IPS-NIHi11 (cell line): ENCODE results near the gene AP5Z1.

Source experiments
- DNase-seq: peaks from one replicate; pipeline ENCODE4 v3.0.0; 2012; ENCODE audit warnings: mixed read lengths, low spot score

AP5Z1 gene

DNA sequence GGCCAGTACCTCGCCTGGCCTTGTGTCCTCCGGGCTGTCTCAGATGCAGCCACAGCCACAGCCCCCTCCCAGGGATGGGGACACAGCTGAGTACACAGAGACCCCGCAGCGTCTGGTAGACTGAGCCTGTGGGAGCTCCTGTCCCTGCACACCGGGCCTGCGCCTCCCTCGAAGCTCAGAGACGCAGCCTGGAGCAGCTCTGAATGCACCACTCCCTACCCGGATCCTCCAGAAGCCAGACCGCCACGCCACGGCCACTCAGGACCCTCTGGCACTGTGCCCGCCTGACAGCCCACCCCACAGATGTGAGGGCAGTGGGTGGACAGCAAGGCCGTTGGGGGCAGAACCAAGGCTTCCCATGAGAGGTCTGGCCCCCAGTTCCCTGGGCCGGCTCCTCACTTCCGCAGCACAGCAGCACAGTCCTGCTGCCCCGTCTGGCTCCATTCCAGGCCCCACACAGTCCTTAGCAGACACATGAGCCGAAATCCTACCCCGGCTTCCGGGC lies 45.6 kb downstream of the AP5Z1 start:
- DNase-seq, result no peak

GRCh38 chr7:4822677-4823076 lies 47.3 kb downstream of the AP5Z1 start:
- no peak for DNase-seq

- no peak for DNase-seq
Measured at GRCh38 chr7:4823441-4824119, 48.2 kb downstream of the AP5Z1 start.

DNA sequence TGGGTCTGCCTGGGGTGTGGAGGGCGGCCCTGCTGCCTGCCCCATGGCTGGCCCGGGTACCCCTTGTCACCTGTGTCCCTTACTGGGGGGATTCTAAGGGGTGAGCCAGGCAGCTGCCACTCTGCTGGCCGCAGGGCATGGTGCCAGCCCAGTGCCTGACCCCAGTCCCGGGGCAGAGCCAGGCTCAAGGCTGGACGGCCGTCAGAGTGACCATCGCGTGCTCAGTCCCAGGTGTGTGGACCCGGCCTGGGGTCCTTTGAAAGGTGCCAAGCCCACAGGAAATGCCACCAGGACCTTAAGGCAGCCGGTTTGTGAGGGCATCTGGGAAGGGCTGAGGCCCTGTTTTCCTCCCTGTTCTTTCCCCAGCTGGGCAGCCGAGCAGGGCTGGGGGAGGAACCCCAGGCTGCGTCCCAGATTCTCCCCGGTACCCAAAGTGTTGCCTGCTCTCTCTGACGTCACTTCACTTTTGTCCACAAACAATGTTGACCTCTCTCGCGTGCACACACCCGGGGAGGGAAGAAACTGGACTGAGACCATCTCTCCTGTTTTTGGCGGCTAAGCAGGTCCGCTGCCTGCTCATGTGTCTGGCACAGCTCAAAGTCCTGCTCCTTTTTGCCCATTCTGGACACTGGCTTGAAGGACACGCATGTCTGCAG lies 48.8 kb downstream of the AP5Z1 start:
- DNase-seq, result no peak

GRCh38 chr7:4825081-4825480 lies 49.7 kb downstream of the AP5Z1 start:
- DNase-seq, result no peak

DNA sequence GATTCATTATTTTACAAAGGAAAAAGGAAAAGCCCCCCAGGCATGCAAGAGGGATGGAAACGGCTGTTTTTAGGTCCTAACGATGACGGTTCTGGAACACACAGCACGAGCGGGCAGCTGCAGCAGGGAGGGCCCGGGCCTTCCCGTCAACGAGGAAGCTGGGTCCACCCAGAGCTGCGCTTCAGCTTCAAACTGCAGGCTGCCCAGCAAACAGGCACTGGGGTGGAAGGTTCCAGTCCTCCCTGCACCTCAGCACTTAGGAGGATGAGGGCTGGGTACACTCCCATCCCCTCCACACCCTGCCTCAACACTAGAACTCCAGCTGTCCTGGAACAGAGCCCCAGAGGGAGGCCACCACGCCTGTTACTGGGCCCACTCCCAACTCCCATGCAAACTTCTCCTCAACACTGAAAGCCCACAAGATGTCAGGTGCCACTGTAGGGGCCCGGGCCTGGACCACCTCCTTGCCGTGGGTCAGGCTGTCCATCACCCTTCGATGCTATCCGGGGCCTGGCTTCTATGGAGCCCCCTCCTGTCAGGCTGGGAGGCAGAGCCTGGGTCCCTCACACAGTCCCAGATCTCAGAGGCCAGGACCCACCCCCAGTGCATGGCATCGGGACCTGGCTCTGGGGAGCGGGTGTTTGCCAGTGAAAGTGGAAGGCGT lies 53.4 kb downstream of the AP5Z1 start:
- DNase-seq, result no peak

- peak; percentile 83 for DNase-seq
Measured at GRCh38 chr7:4830176-4830575, 54.8 kb downstream of the AP5Z1 start.

DNA sequence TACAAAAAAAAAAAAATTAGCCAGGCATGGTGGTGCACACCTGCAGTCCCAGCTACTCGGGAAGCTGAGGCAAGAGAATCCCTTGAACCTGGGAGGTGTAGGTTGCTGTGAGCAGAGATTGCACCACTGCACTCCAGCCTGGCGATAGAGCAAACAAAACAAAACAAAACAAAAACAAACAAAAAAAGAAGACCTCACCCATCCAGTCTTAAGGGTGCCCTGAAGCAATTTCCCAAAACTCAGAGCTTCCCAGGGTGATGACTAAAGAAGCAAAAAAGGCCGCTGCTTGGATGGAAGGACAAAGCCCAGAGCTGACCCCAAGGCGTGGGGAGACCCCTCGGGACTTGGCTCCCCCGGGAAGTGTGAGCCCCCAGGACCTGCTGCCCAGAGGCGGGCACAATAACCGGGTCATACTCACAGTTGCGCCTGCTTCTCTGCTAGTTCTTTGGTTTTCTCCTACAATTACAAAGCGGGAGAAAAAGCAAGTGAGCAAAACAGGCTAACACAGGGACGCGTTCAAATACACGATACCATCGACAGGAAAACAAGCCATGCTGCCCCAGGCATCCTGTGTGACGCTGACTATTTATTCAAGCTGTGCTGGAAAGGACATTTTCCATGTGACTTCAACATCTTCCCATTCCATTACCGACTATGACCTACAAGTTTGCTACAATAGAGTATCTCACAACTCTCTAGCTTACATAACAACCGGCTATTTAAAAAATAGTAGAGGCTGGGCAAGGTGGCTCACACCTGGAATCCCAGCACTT lies 56.5 kb downstream of the AP5Z1 start:
- no peak for DNase-seq

DNA sequence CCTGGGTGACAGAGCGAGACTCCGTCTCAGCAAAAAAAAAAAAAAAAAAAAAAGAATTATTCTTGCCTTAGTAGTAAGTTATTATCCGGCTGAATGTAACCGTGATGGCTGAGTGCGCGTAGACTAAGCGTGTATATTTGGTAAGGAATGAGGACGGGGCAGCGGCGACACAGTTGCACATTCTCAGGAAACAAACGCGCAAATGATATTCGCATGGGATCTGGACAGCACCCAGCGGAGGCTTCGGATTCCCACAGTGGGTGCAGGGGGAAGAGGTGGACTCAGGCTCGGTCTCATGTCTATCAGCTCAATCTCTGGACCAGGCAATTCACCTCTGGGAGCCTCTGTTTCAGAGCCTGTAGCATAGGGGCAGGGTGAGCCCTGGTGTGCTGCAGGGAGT lies 57.3 kb downstream of the AP5Z1 start:
- DNase-seq, result no peak

GRCh38 chr7:4833176-4833575 lies 57.8 kb downstream of the AP5Z1 start:
- no peak for DNase-seq

GRCh38 chr7:4833691-4834600 lies 58.5 kb downstream of the AP5Z1 start:
- DNase-seq, result no peak

DNA sequence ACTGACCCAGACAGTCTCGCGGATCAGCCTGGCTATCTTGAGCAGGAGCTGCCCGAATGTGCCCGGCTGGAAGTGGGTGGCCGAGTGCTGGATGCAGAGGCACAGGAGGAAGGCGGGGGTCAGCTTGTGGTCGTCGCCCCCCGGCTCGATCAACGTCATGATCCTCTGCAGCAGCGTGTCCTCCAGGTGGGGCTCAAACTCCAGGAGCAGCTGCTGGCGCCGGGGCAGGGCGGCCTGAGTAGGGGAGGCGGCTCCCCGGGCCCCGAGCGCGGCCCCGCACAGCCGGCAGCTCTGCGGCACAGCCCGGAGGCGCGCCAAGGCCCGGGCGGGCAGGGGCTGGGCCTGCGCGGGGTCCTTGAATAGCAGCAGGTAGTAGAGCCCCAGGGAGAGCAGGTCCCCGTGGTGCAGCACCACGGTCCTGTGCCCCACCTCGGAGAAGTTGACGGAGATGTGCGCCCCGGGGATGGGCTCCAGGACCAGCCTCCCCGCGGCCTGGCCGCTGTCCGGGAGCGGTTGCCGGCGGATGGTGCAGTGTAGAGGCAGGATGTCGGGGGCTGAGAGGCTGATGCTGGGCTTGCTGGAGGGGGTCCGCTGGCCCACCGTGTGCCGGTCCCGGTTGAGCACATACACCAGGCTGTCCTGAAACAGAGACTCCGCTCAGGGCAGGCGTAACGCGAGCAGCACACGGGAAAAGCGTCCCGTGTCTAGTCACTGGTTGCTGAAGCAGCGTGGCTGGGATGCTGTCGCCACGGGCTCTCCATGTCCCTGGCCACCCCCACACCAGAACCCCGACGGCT lies 59.4 kb downstream of the AP5Z1 start:
- no peak for DNase-seq

- DNase-seq, result no peak
Measured at GRCh38 chr7:4835398-4836205, 60.2 kb downstream of the AP5Z1 start.

- no peak for DNase-seq
Measured at GRCh38 chr7:4836206-4836661, 60.8 kb downstream of the AP5Z1 start.

DNA sequence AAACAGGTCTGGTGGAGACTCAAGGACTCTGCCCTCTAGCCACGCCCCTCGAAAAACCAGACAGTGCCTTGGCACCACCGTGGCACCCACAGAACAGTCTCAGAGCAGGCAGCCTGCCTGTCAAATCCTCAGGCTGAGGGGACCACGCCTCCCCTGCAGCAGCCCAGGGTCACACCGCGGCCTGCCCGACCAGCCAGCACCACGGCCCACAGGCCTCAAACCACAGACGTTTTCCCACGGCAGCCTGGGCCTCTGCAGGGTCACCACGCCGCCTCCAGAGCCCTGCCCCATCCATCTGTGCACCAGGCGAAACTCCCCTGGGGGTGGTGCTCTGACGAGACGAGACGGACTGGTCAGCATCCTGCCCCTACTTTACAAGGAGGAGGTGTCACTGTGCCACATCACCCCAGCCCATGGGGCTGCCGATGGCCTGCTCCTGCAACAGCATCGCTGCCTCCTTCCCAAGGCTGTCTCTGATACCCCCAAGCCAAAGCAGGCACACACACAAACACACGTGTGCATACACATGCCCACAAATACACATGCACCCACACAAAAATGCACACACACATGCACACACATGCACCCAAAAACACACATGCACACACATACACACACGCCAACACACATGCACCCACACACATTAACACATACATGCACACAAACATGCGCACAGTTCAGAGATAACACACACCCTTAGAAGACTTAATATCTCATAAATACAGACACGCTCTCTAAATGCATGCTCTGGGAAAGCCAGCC lies 61.8 kb downstream of the AP5Z1 start:
- no peak for DNase-seq

DNA sequence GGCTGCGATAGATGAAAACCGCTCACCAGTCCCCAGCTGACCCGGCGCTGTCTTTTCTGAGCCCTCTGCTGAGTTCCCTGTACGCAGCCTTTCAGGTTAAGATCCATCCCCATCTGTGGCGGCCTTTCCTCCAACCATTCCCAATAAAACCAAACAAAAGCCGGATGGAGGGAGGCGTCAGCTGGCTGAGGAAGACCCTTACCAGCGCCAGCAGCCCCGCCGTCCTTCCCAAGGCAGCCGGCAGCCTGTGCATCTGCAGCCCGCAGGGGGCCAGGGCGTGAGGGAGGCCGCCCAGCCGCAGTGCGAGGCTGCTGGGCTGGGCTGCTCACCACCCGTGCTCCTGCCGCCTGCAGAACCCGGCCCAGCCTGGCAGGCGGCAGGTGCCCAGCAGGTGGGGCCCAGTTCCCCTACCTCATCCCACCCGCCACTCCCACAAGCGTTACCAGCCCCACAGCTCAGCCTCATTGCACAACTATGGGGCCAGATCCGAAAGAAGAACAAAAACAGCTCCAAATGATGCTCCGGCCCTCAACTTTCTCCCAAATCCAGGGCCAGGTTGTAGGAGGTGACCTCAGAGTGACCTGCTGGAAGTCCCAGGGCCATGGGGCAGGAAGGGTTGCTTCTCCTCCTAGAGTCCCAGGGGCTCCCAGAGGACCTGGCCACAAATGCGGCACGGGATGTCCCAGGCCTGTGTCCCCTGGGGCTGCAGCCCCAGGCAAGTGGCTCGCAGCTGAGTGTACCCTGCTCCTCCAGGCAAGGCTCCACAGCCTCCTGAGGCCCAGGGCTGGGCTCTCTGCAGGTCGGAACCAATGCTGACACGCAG lies 62.6 kb downstream of the AP5Z1 start:
- peak; percentile 81 for DNase-seq

GRCh38 chr7:4838626-4839334 lies 63.4 kb downstream of the AP5Z1 start:
- no peak for DNase-seq
